Prostate gland (tissue), 2 donors: Measurements from ENCODE around the gene MARCHF11. TPM values are rescaled to one million over a fixed set of nuclear protein-coding genes. Genes with fewer than 3 reads are reported as not detected.

Experiments
- DNase-seq: peaks from one replicate; pipeline ENCODE4 v3.0.0-alpha.2; 2019; ENCODE audit warnings: low spot score
- H3K27ac ChIP-seq, 2 donors: fragments of 200-600 bp; sonication (generic); 2 replicates each; pipeline ENCODE4 v1.5.1; 2017 to 2019
- H3K27me3 ChIP-seq: fragments of 200-600 bp; sonication (generic); replicated peaks from 2 replicates; pipeline ENCODE4 v1.5.1; 2019; ENCODE audit not compliant: insufficient read depth
- H3K36me3 ChIP-seq, 2 donors: fragments of 200-600 bp; sonication (generic); 1 replicate in 1 of 2; 2 replicates in 1 of 2; pipeline versions ENCODE4 v1.5.1 to v1.8.1; 2017 to 2019
- H3K4me1 ChIP-seq: fragments of 200-600 bp; sonication (generic); replicated peaks from 2 replicates; pipeline ENCODE4 v1.5.1; 2019
- H3K4me3 ChIP-seq, 2 donors: fragments of 200-600 bp; sonication (generic); 2 replicates each; pipeline ENCODE4 v1.5.1; 2017 to 2019
- H3K9me3 ChIP-seq: fragments of 200-600 bp; sonication (generic); 2 replicates; pipeline ENCODE4 v1.5.1; 2017
- POLR2A ChIP-seq: fragments of 450-650 bp; IDR thresholded peaks from one replicate; pipeline ENCODE4 v1.6.1; 2016; ENCODE audit warnings: antibody characterized with exemption, mild to moderate bottlenecking
- POLR2AphosphoS5 ChIP-seq: sonication (generic); formaldehyde crosslinking; IDR thresholded peaks from one replicate; pipeline ENCODE4 v1.6.1; 2017; ENCODE audit warnings: antibody characterized with exemption
- WGBS: methylation state at CpG from one replicate; pipeline ENCODE4 v1.1.5; 2018; 5-methylcytosine and 5-hydroxymethylcytosine counted together
- intact Hi-C: fragments of 100-400 bp; cut with DNase I; formaldehyde crosslinking; loops from one replicate; pipeline ENCODE4 v1.14.2; 2022
- total RNA-seq, 2 donors: library from RNA; depleted of rRNA; stranded (reverse); fragments of >200 nt; gene quantifications; one replicate each; pipeline ENCODE4 v1.1.0, GENCODE V29; 2016
- TF ChIP-seq, protein P1 (sequence below), 4 experiments: fragments of 200-600 bp in 2 of 4; fragments of 450-650 bp in 2 of 4; sonication (generic) in 2 of 4; IDR thresholded peaks; 1 replicate in 3 of 4; 2 replicates in 1 of 4; pipeline ENCODE4 v1.5.1; 2016 to 2019; ENCODE audit warnings: antibody characterized with exemption in 4 of 4, mild to moderate bottlenecking in 2 of 4, moderate library complexity in 2 of 4

Gene MARCHF11
- total RNA-seq, 2 donors from 2014 or later = 8.9 TPM; not detected in 1

GRCh38 chr5:16179936-16180788 is 571 bp upstream of the MARCHF11 start:
- DNase-seq = no peak
- peaks cover 4% of the 10 kb centered on the region for H3K27me3 ChIP-seq

DNA sequence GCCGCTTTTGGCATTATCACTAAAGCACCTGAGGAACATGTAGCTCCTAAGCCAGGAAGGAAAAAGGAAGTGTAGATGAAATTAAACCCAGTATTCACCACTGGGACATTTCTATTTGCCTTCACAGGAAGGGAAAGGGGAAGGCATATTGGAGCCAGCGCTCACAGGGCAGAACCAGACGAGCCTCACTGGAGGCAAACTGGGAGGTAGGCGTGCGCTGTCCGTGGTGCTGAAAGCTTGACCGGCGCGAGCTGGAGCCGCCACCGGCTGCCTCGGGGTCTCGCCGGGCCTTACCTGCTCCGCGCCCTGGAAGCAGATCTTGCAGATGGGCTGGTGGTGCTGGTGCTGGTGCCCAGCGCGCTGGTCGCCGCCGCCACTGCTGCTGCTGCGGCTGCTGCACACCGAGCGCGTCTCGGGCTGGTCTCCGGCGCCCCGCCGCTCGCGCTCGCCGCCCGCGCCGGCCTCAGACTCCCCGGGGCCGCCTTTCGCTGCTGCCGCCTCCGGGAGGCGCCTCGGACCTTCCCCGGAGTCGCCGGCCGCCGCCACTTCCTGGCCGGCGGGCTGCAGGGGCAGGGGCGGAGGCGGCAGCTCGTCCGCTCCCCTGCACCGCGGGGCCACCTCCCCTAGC is 732 bp downstream of the MARCHF11 start:
- H3K4me1 ChIP-seq = no peaks in the 10 kb centered on the region
- H3K27me3 ChIP-seq = peaks cover 4% of the 10 kb centered on the region
- 3% methylated on average over 22 of the region's 57 CpGs for WGBS
- intact Hi-C loops = no loop called here
- DNase-seq = peak; percentile 67
- no peaks in the 10 kb centered on the region for H3K9me3 ChIP-seq
- H3K36me3 ChIP-seq = no peaks in the 10 kb centered on the region
- no peak overlapping the region for H3K27ac ChIP-seq
- TF ChIP-seq POLR2AphosphoS5 = peak; percentile 42
- TF ChIP-seq, protein P1, sequence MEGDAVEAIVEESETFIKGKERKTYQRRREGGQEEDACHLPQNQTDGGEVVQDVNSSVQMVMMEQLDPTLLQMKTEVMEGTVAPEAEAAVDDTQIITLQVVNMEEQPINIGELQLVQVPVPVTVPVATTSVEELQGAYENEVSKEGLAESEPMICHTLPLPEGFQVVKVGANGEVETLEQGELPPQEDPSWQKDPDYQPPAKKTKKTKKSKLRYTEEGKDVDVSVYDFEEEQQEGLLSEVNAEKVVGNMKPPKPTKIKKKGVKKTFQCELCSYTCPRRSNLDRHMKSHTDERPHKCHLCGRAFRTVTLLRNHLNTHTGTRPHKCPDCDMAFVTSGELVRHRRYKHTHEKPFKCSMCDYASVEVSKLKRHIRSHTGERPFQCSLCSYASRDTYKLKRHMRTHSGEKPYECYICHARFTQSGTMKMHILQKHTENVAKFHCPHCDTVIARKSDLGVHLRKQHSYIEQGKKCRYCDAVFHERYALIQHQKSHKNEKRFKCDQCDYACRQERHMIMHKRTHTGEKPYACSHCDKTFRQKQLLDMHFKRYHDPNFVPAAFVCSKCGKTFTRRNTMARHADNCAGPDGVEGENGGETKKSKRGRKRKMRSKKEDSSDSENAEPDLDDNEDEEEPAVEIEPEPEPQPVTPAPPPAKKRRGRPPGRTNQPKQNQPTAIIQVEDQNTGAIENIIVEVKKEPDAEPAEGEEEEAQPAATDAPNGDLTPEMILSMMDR (IDR thresholded peaks at IDR 0.05) = no peak
- H3K4me3 ChIP-seq = peak overlapping the region; percentile 19 to 34

More at GRCh38 chr5:16179936-16180788, 571 bp upstream of the MARCHF11 start:
- intact Hi-C loops = no loop called here
- Histone ChIP-seq H3K4me1 (no peaks in the 10 kb centered on the region), H3K4me3 (peak overlapping the region; percentile 19 to 34), H3K9me3 (no peaks in the 10 kb centered on the region), H3K36me3 (no peaks in the 10 kb centered on the region), H3K27ac (no peak overlapping the region)
- TF ChIP-seq POLR2AphosphoS5 (no peak), POLR2A (no peak)
- TF ChIP-seq, protein P1 (IDR thresholded peaks at IDR 0.05) = no peak
- 1% methylated on average over 52 of the region's 63 CpGs for WGBS

DNA sequence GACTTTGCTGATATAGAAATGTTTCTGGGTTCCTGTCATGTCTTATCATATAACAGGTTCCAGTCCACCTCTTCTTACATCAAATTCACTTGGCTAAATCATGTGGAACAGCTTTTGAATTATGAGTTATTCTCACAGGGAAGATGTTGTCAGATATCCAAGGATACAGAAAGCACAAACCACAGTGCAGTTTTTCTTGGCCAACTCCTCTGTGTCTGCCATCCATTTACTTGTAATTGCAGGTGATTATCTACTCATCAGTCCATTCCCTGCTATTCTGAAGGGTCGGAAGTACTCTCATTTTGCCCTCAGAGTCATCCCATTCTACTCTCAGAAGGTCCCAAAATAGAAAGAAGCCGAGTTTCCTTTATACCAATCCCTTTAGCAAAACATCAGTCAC is 10.0 kb downstream of the MARCHF11 start:
- Histone ChIP-seq H3K36me3 (no peaks in the 10 kb centered on the region), H3K27me3 (no peaks in the 10 kb centered on the region), H3K4me1 (no peaks in the 10 kb centered on the region), H3K9me3 (no peaks in the 10 kb centered on the region), H3K4me3 (no peak overlapping the region), H3K27ac (no peak overlapping the region)
- TF ChIP-seq POLR2A (no peak), POLR2AphosphoS5 (no peak)
- TF ChIP-seq, protein P1 (IDR thresholded peaks at IDR 0.05) = no peak
- intact Hi-C loops = no loop called here
- WGBS = 35% methylated on average over 2 of the region's 2 CpGs
- no peak for DNase-seq

DNA sequence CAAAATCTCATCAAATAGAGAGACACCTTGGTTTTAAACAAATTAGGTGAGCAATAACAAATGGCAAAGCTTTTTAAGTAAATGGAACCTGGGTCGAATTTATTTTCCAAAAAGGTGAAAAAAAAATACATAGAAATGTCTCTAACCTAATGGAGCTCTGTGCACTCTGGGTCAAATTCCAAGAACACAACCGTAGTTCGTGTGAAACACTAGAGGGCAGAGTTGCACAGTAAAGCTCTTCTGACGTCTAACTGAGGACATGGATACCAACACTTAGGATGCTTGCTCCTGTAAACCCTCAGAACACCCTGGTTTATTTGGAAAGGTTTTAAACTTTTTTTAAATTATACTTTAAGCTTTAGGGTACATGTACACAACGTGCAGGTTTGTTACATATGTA is 18.9 kb downstream of the MARCHF11 start:
- no peak overlapping the region for H3K4me3 ChIP-seq
- H3K27ac ChIP-seq = no peak overlapping the region
- H3K27me3 ChIP-seq = no peaks in the 10 kb centered on the region
- no peak for DNase-seq
- WGBS = 1% methylated on average over 5 of the region's 5 CpGs
- intact Hi-C loops = no loop called here
- H3K36me3 ChIP-seq = no peaks in the 10 kb centered on the region
- H3K4me1 ChIP-seq = no peaks in the 10 kb centered on the region
- H3K9me3 ChIP-seq = no peaks in the 10 kb centered on the region
- TF ChIP-seq POLR2A = no peak
- TF ChIP-seq, protein P1 (IDR thresholded peaks at IDR 0.05) = peak in 3 of 4 experiments; percentile 38 to 44 (median 42)
